ENCODE measurements around the gene P2RY6.

The P2RY6 gene

DNA sequence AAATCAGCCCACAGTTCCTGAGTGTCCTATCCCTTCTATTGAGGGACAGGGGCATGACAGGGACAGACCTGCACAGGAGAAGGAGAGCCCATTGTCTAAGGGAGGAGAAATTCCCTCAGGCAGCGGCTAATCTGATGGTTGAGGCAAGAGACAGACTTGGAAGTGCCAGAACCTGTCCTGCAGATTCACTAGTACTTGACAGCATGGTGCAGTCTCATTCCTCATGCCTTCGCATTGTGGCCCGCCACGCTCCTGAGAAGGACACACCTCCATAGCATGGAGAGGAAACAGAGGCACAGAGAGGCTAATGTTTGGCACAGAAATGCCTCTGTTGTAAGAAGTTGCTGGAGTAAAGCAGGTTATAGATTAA is 3.2 kb downstream of the P2RY6 start:
- ChIA-PET CTCF (interaction anchor here (0.6 to 2.4 kb wide), 6 partner anchors 12 to 76 kb away, joined by 3 to 6 read pairs (median 4); no protein-coding TSS in a partner anchor), POLR2A (no interaction called here)
- DNase-seq (ENCODE audit: extremely low spot score): no peak
- TF ChIP-seq, protein P1, sequence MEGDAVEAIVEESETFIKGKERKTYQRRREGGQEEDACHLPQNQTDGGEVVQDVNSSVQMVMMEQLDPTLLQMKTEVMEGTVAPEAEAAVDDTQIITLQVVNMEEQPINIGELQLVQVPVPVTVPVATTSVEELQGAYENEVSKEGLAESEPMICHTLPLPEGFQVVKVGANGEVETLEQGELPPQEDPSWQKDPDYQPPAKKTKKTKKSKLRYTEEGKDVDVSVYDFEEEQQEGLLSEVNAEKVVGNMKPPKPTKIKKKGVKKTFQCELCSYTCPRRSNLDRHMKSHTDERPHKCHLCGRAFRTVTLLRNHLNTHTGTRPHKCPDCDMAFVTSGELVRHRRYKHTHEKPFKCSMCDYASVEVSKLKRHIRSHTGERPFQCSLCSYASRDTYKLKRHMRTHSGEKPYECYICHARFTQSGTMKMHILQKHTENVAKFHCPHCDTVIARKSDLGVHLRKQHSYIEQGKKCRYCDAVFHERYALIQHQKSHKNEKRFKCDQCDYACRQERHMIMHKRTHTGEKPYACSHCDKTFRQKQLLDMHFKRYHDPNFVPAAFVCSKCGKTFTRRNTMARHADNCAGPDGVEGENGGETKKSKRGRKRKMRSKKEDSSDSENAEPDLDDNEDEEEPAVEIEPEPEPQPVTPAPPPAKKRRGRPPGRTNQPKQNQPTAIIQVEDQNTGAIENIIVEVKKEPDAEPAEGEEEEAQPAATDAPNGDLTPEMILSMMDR (IDR thresholded peaks at IDR 0.05; ENCODE audit: control extremely low read depth, extremely low read depth, low read depth, missing control alignments): no peak

DNA sequence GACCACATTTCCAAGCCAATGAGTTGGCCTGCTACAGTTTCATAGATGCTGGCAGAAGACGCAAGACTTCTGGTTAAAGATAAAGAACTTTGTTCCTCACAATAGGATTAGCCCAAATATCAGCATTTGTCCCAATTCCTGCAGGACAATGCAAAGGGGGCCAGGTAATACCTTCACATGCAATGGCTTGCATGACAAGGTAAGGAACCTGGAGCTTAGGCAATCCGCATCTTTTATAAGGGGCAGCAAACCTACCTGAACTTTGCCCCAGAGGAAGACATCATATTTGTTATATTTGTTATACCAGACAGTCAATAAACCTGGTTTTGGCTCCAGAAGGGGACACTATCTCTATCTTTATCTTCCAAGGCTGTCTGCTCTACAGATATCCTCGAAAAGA is 5.3 kb downstream of the P2RY6 start:
- TF ChIP-seq, protein P1 (IDR thresholded peaks at IDR 0.05; ENCODE audit: control extremely low read depth, extremely low read depth, low read depth, missing control alignments): no peak
- DNase-seq (ENCODE audit: extremely low spot score): no peak
- CTCF ChIA-PET: interaction anchor here (1.6 kb wide), 1 partner anchor 11 kb away, joined by 4 read pairs; no protein-coding TSS in a partner anchor
- POLR2A ChIA-PET: interaction anchor here (0.6 kb wide), 1 partner anchor 47 kb away, joined by 3 read pairs; no protein-coding TSS in a partner anchor

DNA sequence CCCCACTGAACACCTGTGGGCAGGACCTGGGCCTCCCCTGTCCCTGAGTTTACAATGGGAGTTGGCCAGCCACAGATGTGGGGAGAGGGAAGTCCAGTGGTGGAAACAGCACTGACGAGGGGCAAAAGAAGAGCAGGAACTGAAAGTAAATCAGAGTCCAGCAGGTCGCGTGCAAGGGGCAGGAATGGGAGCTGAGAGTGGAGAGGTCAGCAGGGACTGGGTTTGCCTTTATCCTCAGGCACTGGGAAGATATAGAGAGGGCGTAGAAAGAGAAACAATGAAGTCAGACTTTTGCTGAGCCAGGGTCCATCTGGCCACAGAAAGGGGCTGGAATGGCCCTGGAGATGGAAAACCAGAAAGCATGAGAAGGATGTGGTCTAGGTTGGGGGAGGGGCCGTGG is 8.5 kb downstream of the P2RY6 start:
- CTCF ChIA-PET: interaction anchor here (0.9 to 3.5 kb wide), 6 partner anchors 9 to 44 kb away, joined by 3 to 20 read pairs (median 4); no protein-coding TSS in a partner anchor
- POLR2A ChIA-PET: no interaction called here
- TF ChIP-seq, protein P1 (IDR thresholded peaks at IDR 0.05; ENCODE audit: control extremely low read depth, extremely low read depth, low read depth, missing control alignments): no peak
- DNase-seq (ENCODE audit: extremely low spot score): no peak

DNA sequence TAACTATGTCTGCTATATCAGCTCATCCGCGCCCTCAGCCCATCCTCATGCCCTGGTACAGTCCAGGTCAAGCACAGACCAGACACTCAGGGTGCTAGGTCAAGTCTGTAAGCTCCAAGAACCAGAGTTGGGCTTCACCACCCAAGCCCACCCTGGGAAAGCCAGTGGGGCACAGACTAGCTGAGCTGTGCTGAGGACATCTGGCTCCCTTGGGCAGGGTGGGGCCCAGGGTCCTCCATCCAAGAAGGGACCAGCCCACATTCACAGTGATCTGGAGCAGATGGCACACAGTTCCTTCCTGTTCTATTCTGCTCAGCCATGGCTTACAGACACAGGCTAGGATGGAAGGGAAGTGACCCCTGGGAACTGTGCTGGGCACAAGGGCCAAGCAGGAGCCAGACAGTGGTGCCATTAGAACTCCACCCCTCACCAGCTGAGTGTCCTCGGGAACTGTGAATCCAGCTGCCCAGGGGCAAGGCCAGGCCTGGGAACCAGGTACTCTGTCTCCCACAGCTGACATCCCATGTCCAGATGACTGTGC is 9.1 kb downstream of the P2RY6 start:
- DNase-seq (ENCODE audit: extremely low spot score): no peak
- ChIA-PET CTCF (interaction anchor here (1.2 to 3.5 kb wide), 7 partner anchors 8 to 64 kb away, joined by 3 to 20 read pairs (median 4); no protein-coding TSS in a partner anchor), POLR2A (no interaction called here)
- TF ChIP-seq, protein P1 (IDR thresholded peaks at IDR 0.05; ENCODE audit: control extremely low read depth, extremely low read depth, low read depth, missing control alignments): no peak

DNA sequence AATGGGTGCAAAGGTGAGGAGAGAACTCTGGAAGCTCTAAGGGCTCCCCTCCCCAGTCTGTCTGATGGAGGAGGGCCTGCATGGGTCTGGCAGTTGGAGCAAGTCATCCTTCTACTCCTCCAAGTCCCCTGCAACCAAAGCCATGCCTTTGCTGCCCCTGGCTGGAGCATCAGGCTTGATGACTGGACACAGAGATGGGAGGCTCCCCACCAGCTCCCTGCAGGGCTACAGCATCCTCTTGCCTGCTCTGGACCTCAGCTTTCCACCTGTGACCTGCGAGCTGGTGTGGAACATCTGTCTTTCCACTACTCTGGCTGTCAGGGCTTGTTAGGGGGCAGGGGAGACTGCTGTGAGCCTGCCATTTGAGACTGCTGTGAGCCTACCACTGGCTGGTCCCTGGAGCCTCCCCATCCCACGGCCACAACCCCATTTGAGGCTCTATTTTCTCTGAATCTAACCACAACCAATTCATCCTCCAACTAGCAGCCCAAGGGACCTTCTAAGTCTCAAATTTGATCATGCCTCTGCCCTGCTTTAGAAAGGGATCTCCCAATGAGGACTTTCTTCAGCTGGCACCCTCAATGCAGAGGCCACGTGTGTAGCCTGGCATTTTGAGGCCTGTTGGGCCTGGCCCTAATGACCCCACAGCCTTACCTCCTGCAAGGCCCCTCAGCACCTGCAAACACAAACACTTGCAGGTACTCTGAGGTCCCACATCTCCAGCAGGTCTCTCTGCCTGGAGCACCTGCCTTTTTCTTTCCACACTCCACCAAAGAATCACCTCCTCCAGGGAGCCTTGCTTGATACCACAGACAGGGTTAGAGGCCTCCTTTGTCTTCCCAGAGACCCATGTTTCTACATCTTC is 9.9 kb downstream of the P2RY6 start:
- ChIA-PET CTCF (interaction anchor here (1.2 to 3.5 kb wide), 6 partner anchors 8 to 65 kb away, joined by 3 to 20 read pairs (median 4); no protein-coding TSS in a partner anchor), POLR2A (no interaction called here)
- no peak for DNase-seq (ENCODE audit: extremely low spot score)
- TF ChIP-seq, protein P1 (IDR thresholded peaks at IDR 0.05; ENCODE audit: control extremely low read depth, extremely low read depth, low read depth, missing control alignments): no peak

DNA sequence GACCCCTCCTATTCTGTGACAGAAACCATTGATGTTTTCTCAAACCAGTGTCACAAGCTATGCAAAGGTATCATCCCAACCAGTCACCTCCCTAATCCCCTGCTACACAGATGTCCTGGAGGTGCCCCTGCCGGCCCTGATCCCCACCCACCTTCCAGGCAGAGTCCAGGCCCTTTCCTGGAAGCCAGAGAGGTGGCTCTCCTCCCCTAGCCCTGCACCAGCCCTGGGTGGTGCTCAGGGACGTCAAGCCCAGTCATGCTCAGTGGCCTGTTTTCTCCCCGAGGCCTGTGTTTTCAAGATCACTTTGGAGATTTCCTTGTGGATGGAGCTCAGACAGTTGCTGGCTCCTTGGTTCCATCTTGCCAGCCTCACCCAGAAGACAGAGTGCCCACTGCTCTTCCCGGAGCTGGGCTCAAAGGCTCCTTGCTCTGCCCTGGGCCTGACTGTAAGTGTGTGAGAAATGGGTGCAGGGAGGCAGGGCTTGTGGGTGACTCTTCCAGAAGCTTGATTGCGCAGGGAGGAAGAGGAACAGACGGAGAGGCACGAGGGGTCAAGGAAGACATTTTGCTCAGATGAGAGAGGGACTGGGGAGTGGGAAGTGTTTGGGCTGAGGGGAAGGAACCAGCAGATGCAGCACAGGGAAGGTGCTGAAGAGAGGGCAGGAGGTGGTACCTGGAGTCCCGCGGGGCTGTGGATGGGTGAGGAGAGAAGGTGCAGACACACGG is 11.3 kb downstream of the P2RY6 start:
- CTCF ChIA-PET: interaction anchor here (0.8 to 2.0 kb wide), 6 partner anchors 9 to 105 kb away, joined by 3 to 8 read pairs (median 4); no protein-coding TSS in a partner anchor
- TF ChIP-seq, protein P1 (IDR thresholded peaks at IDR 0.05; ENCODE audit: control extremely low read depth, extremely low read depth, low read depth, missing control alignments): no peak
- POLR2A ChIA-PET: no interaction called here
- DNase-seq (ENCODE audit: extremely low spot score): no peak
